Measurements from ENCODE around the gene ACTG1. TPM values are rescaled to one million over a fixed set of nuclear protein-coding genes. Genes with fewer than 3 reads are reported as not detected.

ACTG1 gene
- total RNA-seq, 1 experiment from 2014 or later = 4,160 TPM

GRCh38 chr17:81546906-81547613 lies 34.5 kb upstream of the ACTG1 start:
- Histone ChIP-seq H2BK5ac (ENCODE audit: insufficient read length, low read length) (no peak overlapping the region), H3K27ac (ENCODE audit: insufficient read length, low read depth, low read length) (no peak overlapping the region)
- no CpG with 5 or more reads among the region's 36 CpGs for WGBS (ENCODE audit: extremely low coverage, insufficient read length, low lambda C conversion rate)

More at GRCh38 chr17:81546906-81547613, 34.5 kb upstream of the ACTG1 start:
- H3K9me3 ChIP-seq (ENCODE audit: control insufficient read depth, low read depth, low read length) = no peaks in the 10 kb centered on the region
- H3K23ac ChIP-seq (ENCODE audit: insufficient read length, low read depth, low read length) = no peak overlapping the region
- H3K23me2 ChIP-seq (ENCODE audit: insufficient read length, low read depth, low read length, poor library complexity, severe bottlenecking) = peaks cover 4% of the 10 kb centered on the region
- H3K79me1 ChIP-seq (ENCODE audit: insufficient read depth, low read depth, low read length, poor library complexity, severe bottlenecking) = peaks cover 5% of the 10 kb centered on the region
- Mint-ChIP-seq H3K36me3 (ENCODE audit: insufficient read depth in 1 of 3, low read depth in 3 of 3) (peaks cover 20 to 62% (median 43%) of the 10 kb centered on the region in 3 experiments), H3K27ac (no peak overlapping the region), H3K9me3 (no peaks in the 10 kb centered on the region; a peak in 1 of 5 replicates), H3K4me3 (no peak overlapping the region), H3K27me3 (ENCODE audit: low read depth) (no peaks in the 10 kb centered on the region), H3K4me1 (peaks cover 5 to 6% of the 10 kb centered on the region in 2 experiments; a peak in 3 of 4 replicates)
- no peak overlapping the region for H3K4me2 ChIP-seq (ENCODE audit: insufficient read depth, insufficient read length, low read length)
- H4K20me1 ChIP-seq (ENCODE audit: control insufficient read depth, insufficient read depth, insufficient read length) = no peaks in the 10 kb centered on the region
- H2AK5ac ChIP-seq (ENCODE audit: insufficient read length, low read length) = no peak overlapping the region
- no peak overlapping the region for H4K91ac ChIP-seq (ENCODE audit: insufficient read length, low read depth, low read length)
- no peak overlapping the region for H2BK12ac ChIP-seq (ENCODE audit: insufficient read length, low read depth, low read length)
- H4K5ac ChIP-seq (ENCODE audit: insufficient read length, low read depth, low read length) = no peak overlapping the region
- no peak overlapping the region for H3K18ac ChIP-seq (ENCODE audit: insufficient read length, low read depth, low read length)
- no peak overlapping the region for H3K9ac ChIP-seq (ENCODE audit: extremely low read depth, insufficient read length, low read length)
- H2AFZ ChIP-seq (ENCODE audit: low read length) = no peak overlapping the region
- no peak overlapping the region for H2BK120ac ChIP-seq (ENCODE audit: low read depth, low read length, poor library complexity, severe bottlenecking)
- no peak overlapping the region for H2BK20ac ChIP-seq (ENCODE audit: low read depth, low read length, poor library complexity, severe bottlenecking)
- DNase-seq = no peak
- H3K14ac ChIP-seq (ENCODE audit: insufficient read depth, low read length) = no peak overlapping the region; the same call in 1 of the 2 replicates
- peaks cover 2% of the 10 kb centered on the region; the same call in 1 of the 2 replicates for H3K79me2 ChIP-seq (ENCODE audit: insufficient read depth, low read length)
- no peak for TF ChIP-seq CTCF (conservative IDR thresholded peaks at IDR 0.05)
- H2BK15ac ChIP-seq (ENCODE audit: low read depth, low read length) = no peak overlapping the region
- H3K4ac ChIP-seq (ENCODE audit: low read depth, low read length) = no peak overlapping the region
- H3T11ph ChIP-seq (ENCODE audit: low read length) = no peak overlapping the region
- H3K4me1 ChIP-seq (ENCODE audit: insufficient read depth, low read length) = peaks cover 3% of the 10 kb centered on the region; the same call in 1 of the 2 replicates
- no peak overlapping the region for H3K56ac ChIP-seq (ENCODE audit: insufficient read length, low read depth, low read length)
- H4K8ac ChIP-seq (replicated peaks; ENCODE audit: insufficient read length, low read depth, low read length) = no peak overlapping the region
- no peaks in the 10 kb centered on the region for H3K27me3 ChIP-seq (ENCODE audit: insufficient read depth, low read length)

Data from H9 (cell line).